GM18517 (cell line): ENCODE data around the gene SAMD3.
"Not testable (repeated sequence)": the region's sequence is repeated elsewhere in the genome, so short reads cannot be mapped to it uniquely, and the experiment has no call there.

ENCODE experiments used
- ATAC-seq: cut with Tn5 transposase; IDR thresholded peaks from one replicate; pipeline ENCODE4 v1.9.1; 2021; ENCODE audit warnings: mild to moderate bottlenecking, moderate library complexity; ENCODE audit not compliant: unreplicated experiment

The SAMD3 gene

GRCh38 chr6:130222775-130223174 is at the start of gene SAMD3:
TSS of gene SAMD3 (minus strand) at chr6:130222951. CDS start at chr6:130215273, 7,678 bp downstream.
- ATAC-seq, result no peak

GRCh38 chr6:130269969-130270635 is 47.4 kb upstream of the SAMD3 start:
- ATAC-seq, result peak; percentile 98

GRCh38 chr6:130265553-130265952 is 42.8 kb upstream of the SAMD3 start:
- ATAC-seq, result not testable (repeated sequence)

- ATAC-seq, result no peak
Observed at GRCh38 chr6:130262008-130262407, 39.3 kb upstream of the SAMD3 start.

- ATAC-seq, result not testable (repeated sequence)
Observed at GRCh38 chr6:130261558-130261957, 38.8 kb upstream of the SAMD3 start.

- ATAC-seq, result peak; percentile 56
Observed at GRCh38 chr6:130260614-130261241, 38.0 kb upstream of the SAMD3 start.

GRCh38 chr6:130260050-130260462 is 37.3 kb upstream of the SAMD3 start:
- ATAC-seq, result peak; percentile 73

GRCh38 chr6:130259557-130259956 is 36.8 kb upstream of the SAMD3 start:
- ATAC-seq, result peak; percentile 17

- no peak for ATAC-seq
Observed at GRCh38 chr6:130259140-130259539, 36.4 kb upstream of the SAMD3 start.

GRCh38 chr6:130252527-130253237 is 29.9 kb upstream of the SAMD3 start:
- no peak for ATAC-seq

- ATAC-seq, result no peak
Observed at GRCh38 chr6:130245267-130245666, 22.5 kb upstream of the SAMD3 start.

- ATAC-seq, result no peak
Observed at GRCh38 chr6:130244728-130245127, 22.0 kb upstream of the SAMD3 start.

GRCh38 chr6:130240232-130240631 is 17.5 kb upstream of the SAMD3 start:
- ATAC-seq, result no peak

- ATAC-seq, result no peak
Observed at GRCh38 chr6:130239755-130240154, 17.0 kb upstream of the SAMD3 start.

- ATAC-seq, result no peak
Observed at GRCh38 chr6:130233330-130233729, 10.6 kb upstream of the SAMD3 start.

- ATAC-seq, result not testable (repeated sequence)
Observed at GRCh38 chr6:130230531-130230930, 7.8 kb upstream of the SAMD3 start.

GRCh38 chr6:130229645-130230044 is 6.9 kb upstream of the SAMD3 start:
- no peak for ATAC-seq

GRCh38 chr6:130223508-130223907 is 757 bp upstream of the SAMD3 start:
- ATAC-seq, result peak; percentile 93

GRCh38 chr6:130218134-130218533 is 4.6 kb downstream of the SAMD3 start:
- no peak for ATAC-seq

- no peak for ATAC-seq
Observed at GRCh38 chr6:130216620-130217019, 6.1 kb downstream of the SAMD3 start.

GRCh38 chr6:130215526-130215925 is 7.2 kb downstream of the SAMD3 start:
- ATAC-seq, result no peak
